CD1c-positive myeloid dendritic cell (primary cell): ENCODE measurements around the gene CABLES1.
"Not testable (repeated sequence)": the region's sequence is repeated elsewhere in the genome, so short reads cannot be mapped to it uniquely, and the experiment has no call there.

Source experiments
- DNase-seq: peaks from one replicate; pipeline ENCODE4 v3.0.0-alpha.2; 2016; ENCODE audit errors: extremely low spot score

Gene CABLES1

DNA sequence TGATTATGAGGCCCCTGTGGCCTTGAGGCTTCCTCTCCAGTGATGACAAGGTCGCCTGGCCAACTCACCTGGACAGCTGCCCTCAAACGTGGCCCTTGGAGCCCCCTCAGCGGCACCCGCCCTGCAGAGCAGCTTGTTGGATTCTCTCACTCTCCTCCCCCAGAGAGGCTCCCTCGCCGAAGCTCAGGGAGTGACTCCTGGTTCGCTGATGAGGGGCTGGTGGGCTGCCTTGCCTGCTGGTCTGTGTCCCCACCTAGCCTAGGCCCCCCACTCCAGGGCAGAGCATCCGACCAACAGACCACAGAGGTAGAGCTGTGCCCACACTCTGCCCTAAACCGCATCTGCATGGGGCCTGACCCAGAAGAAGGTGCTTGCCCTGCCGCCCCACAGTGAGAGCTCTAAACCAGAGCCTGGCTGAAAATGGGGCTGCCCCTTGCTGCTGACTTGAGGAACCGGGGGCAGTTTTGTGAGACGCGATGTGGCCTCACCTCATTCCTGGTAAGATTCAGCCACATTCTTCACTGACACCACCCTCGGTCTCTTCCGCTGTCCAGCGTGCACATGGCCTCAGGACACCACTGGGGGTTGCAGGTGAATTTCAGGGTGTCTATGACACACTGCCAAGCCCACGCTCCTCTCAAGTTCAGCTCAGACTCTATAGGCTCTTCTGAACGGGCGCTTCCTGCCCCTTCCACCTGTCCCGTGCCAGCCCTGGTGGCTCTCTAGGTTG, 131.6 kb downstream of the CABLES1 start:
- DNase-seq: no peak

DNA sequence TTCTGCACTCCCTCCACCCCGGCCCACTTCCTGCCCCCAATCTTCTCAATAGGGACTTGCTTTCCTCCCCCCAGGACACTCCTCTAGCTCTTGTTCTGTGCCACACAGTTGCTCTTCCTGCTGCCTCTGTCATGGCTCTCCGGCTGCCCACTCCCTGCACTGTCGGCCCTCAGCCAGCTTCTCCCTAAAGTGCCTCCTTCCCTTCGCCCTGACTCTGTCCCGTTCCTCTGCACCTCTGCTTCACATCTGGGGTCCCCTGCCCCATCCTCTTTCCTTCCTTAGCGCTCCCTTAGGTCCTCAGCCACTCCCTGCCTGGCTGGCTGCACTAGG, 132.1 kb downstream of the CABLES1 start:
- DNase-seq: no peak

DNA sequence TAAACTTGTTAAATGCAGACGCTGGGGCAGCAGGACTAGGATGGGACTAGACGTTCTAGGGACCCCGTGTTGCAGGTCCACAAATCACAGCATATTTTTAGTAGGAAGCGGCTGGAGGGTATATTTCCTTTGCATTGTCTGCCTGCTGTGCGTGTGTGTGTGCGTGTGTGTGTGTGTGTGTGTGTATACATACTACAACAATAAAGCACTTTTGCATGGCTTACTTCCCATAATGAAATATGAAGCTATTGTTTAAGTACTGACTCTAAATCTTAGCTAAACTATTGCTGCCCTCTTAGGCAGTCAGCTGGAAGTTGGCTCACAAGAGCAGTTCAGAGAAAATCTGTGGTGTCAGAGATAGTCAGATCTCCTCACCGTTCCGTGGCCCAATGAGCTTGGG, 133.4 kb downstream of the CABLES1 start:
- no peak for DNase-seq

DNA sequence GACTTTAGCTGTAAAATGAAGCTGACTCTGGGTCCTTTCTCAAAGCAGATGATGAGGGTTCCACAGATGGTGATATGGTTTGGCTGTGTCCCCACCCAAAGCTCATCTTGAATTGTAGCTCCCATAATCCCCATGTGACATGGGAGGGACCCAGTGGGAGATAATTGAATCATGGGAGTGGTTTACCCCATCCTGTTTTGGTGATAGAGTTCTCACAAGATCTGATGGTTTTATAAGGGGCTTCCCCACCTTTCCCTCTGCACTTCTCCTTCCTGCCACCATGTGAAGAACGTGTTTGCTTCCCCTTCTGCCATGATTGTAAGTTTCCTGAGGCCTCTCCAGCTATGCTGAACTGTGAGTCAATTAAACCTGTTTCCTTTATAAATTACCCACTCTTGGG, 133.8 kb downstream of the CABLES1 start:
- DNase-seq: not testable (repeated sequence)

DNA sequence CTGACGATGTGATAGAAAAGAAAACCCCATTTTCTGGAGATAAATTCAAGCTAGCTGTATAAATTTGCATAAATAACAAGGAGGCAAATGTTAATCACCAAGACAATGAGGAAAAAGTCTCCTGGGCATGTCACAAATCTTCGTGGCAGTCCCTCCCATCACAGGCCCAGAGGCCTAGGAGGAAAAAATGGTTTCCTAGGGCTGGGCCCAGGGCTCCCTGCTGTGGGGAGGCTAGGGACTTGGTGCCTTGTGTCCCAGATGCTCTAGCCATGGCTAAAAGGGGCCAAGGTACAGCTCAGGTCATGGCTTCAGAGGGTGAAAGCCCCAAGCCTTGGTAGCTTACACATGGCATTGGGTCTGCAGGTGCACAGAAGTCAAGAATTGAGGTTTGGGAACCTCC, 134.6 kb downstream of the CABLES1 start:
- no peak for DNase-seq

DNA sequence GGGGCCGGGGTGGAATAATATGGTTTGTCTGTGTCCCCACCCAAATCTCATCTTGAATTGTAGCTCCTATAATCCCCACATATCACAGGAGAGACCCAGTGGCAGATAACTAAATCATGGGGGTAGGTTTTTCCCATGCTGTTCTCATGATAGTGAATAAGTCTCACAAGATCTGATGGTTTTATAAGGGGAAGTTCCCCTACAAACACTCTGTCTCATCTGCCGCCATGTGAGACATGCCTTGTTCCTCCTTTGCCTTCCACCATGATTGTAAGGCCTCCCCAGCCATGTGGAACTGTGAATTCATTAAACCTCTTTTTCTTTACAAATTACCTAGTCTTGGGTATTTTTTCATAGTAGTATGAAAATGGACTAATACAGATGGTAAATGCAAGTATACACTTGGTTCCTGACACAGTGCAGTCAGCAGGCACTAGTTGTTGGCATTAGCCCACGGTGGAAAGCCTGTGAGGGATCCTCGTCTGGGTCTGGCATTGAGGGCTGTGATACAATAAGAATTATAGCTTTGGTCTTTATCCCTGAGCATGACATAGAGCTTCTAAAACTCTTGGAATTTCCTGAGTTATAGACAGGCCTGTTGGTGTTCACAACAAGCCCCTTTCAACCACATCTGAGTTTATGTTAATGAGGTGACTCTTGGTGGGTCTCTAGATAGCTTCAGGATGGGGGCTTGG, 135.8 kb downstream of the CABLES1 start:
- peak; percentile 46 for DNase-seq

DNA sequence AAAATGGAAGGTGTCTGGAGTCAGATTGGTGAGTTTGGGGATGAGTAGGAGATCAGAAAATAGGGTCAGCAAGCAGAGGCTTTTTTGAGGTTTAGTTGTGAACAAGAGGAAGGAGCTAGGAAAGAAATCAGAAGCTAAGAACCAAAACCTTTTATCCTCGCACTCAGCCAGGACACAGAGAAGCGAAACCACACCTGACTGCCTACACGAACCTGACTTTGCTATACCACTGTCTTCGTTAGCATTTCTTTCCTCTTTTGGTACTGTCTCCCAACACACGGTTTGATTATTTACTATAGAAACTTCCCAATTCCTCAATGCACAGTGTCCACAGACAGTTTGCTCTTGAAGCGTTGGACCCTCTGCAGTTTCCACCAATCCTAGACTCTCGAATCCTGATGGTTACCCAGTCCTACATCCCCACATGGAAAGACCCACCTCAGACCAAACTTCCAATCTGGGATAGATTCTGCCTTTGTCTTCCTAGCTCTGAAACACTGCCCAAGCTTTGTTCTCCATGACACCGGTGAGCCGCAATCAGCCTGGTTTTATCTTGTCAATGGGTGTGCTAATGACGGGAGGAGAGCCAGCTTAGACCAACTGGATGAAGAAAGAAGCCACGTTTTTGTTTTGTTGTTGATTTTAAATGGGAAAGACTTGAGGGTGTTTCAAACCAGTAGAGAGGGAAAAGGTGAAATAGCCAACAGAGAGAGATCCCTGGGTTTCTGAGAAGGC, 137.4 kb downstream of the CABLES1 start:
- no peak for DNase-seq

DNA sequence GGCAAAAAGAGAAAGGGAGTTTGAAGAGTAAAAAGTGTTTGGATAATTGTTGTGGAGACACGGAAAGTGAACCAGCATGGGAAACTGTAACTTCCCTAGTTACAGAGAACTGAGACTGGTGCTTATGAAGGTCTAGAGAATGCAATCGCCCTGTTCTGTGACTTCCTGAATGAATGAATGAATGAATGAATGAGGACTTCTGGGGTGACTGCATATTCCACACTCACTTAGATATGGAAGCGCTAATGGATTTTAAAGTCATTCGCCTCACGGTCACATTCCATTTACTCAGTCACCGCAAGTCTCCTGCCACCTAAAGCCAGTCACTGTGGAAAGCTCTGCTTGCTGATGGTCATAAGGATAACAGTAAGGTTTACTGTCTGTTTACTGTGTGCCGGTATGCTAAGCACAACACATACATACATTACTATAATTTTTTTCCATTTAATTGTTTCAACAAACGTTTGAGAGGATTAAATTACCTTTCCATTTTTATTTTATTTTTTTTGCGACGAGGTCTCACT, 138.2 kb downstream of the CABLES1 start:
- DNase-seq: no peak

DNA sequence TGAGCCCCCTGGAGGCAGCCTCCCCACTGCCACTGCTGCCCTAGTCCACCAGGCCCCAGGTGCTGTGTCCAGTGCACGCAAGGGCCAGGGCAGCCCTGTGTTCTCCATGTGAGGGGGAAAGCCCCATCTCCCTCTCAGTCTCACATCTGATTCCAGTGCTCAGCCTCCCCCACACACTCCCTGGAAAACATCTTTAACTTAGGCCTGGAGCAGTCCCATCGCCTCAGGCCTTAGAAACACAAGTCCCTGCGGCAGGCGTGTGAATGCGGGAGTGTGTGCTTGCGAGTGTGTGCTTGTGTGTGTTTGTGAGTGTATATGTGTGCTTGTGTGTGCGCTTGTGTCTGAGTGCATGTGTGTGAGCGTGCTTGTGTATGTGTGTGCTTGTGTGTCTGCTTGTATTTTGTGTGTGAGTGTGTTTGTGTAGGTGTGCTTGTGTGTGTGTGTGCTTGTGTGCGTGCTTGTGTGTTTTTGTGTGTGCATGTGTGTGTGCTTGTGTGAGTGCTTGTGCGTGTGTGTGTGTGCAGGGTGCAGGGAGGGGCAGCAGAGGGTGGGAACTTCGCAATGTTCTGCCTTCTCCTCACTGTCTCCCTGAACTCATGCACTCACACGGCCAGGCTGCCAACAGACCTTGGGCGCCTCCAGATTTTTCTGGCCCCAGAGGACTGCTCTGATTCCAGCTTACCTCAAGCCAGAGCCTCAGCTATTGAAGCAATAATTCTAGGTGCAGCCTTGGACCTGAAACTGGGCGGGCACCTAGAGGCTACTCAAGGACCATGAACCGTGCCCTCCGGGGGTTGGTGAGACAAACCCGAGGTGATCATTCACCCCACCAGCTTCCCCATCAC, 139.6 kb downstream of the CABLES1 start:
- DNase-seq: no peak

DNA sequence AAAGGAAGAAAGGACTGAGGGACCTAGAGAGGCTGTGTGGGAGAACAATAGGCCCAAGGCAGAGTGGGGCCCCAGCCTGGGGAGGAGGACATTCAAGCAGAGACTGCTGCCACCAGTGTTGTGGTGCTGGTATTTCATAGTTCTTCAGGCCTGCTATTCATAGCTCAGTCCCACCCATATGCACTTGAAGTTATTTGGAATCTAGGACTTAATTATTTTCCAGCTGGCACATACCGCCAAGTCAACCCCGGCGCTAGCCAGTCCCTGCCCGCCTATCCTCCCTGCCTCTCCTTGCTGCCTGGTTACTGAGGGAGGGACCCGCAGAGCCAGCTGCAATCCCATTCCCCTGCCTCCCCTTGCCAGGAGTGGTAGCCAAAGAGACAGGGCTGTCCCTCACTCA, 141.2 kb downstream of the CABLES1 start:
- DNase-seq: no peak

DNA sequence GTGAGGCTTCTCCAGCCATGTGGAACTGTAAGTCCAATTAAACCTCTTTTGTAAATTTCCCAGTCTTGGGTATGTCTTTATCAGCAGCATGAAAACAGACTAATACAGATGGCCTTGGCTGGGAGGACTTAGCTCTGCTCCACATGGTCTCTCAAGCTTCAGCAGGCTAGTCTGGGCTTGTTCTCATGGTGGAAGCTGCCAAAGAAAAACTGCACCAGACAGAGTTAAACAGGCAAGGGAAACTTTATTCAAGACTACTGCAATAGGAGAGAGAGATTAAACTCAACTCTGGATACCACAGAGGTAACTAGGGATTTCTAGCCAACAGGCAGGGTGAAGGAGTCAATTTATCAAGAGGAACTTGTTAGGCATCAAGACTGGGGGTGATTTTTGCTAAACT, 142.1 kb downstream of the CABLES1 start:
- DNase-seq: no peak

DNA sequence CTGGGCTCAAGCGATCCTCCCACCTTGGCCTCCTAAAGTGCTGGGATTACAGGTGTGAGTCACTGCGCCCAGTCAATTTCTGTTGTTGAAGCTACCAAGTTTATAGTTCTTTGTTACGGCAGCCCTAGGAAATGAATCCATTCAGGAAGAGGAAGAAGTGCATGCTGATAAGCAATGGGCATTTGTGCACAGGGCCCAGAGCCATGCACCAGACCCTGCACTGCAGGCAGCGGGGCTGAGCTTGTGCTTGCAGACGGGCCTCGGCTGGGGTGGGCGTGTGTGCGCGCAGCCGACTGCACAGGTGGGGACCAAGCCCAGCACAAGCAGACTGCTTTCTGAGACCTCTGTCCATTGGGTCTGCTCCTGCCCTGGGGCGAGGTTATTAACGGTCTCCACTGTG, 144.6 kb downstream of the CABLES1 start:
- DNase-seq: no peak

DNA sequence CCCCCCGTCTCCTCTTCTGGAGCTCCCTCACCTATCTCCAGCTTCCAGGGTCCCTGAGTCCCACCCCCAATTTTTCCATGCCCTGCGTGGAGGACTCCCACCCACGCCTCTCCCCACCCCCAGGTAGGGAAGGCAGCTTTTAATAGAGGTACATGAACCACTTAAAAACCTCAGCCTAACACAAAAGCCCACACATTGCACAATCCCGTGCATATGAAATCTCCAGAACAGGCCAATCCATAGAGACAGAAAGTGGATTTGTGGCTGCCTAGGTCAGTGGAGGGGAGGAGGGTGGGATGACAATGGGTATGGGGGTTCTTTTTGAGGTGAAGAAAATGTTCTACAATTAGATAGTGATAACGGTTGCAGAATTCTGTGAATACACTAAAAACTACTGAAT, 145.6 kb downstream of the CABLES1 start:
- DNase-seq: no peak

DNA sequence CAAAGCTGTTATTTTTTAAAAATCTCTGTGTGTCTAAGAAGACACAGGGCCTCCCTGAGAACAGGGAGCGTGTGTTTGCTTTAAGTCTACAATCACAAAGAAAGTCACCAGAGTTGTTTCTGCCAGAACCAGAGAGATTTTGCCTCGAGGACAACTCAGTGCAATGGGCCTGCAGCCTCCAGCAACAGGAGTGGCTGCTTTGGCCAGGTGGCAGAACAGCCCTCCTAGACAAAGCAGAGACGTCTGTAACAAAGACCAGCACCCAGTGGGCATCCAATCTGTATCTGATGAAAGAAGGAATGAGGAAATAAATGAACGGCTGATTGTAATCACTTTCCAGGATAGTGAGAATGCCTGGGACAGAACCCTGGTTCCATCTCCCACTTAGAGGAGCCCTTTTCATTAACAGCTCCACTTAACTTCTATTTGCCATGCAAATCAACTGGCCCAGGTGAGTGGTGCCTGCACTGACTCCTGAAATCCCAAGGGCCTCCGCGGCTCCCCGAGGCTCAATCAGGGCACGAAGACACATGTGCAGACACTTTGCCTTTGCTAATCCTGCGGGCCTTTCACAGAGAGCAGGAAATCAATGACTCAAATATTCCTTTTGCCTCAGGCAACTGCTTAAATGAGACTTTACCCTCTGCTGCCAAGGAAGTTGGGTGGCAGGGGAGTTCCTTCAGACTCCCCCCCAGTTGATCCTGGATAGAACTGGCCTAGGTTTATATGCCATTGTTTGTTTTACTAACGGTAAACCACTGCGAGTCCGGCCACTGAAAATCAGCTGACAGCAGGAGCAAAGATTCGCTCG, 146.5 kb downstream of the CABLES1 start:
- DNase-seq: no peak

DNA sequence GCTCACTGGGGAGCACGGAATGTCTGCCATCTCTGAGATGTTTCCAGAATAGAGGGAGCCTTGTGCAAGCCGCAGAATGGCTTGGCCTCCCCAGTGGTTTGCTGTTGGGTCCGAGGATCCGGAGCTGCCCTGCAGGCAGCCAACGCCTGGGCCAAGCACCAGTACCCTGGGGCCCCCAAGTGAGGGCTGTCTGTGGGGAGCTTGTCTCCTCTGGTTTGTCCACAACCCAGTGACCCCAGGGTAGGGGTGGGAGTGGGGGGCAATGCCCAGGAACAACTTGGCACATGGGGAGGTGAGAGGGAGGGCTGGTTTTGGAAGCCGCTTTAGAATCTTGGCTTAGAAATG, 147.1 kb downstream of the CABLES1 start:
- no peak for DNase-seq

DNA sequence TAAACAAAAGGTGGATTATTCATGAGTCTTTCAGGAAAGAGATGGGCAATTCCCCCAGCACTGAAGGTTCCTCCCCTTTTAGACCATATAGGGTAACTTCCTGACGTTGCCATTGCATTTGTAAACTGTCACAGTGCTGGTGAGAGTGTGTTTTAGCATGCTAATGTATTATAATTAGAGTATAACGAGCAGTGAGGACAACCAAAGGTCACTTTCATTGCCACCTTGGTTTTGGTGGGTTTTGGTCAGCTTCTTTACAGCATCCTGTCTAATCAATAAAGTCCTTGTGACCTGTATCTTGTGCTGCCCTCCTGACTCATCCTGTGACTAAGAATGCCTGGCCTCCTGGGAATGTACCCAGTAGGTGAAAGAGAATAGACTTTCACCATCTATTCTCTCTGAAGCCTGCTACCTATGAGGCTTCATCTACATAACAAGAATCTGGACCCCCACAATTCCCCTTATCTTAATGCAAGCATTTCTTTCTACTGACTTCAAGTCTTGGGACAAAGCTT, 148.7 kb downstream of the CABLES1 start:
- no peak for DNase-seq

DNA sequence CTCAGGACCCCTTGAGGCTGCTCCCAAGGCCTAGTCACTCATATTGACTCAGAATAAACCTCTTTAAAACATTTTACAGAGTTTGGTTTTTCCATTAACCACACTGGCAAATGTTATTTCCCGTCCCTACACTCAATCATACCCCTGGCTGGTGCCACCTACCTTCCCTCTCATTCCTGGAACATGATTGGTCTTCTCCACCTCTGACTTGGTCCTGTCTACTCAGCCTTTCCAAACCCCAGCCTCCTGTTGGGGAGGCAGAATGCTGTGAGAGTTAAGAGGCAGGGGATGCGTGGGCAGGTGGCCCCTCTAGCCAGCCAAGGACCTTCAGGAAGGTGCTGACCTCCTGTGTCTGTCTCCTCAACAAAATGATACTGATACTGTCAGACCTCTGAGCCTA, 149.3 kb downstream of the CABLES1 start:
- no peak for DNase-seq

DNA sequence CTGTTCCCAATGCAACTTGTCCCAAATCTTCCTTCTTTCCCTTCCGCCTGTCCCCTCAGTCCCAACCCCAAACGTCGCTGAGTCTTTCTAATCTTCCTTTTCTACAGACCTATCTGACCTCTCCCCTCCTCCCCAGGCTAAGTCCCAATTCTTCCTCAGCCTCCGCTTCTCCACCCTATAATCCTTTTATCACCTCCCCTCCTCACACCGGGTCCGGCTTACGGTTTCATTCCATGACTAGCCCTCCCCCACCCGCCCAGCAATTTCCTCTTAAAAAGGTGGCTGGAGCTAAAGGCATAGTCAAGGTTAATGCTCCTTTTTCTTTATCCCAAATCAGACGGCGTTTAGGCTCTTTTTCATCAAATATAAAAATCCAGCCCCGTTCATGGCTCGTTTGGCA, 150.3 kb downstream of the CABLES1 start:
- not testable (repeated sequence) for DNase-seq

DNA sequence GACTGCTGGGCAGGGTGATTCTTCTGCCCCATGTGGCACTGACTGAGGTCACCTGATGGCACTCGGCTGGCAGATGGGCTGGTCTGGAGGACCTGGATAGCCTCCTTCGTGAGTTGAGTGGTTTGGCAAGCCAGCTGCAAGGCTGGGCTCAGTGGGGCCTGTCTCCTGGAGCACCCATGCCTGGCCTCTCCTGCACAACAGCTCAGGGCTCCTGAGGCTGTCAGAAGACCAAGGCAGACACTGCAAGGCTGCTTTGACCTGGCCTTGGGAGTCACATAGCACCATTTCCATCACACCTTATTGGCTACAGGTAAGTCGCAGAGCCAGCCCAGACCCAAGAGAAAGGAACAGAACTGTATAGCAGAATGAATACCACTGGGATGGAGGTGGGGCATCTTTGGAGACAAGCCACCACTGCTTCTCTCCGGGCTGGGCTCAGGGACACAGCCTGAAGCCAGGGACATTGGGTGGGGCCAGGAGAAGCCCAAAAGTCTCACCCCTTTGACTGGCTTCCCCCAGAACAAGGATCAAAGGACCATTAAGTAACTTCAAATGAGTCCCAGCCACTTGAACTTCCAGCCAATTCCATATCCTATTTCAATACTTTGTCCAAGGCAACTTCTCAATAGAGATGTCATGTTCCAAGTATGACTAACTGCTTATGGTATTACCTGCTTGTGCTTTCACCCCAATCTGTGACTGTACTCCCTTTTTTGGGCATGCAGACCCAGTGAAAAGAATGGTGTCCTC, 156.3 kb downstream of the CABLES1 start:
- DNase-seq: no peak

DNA sequence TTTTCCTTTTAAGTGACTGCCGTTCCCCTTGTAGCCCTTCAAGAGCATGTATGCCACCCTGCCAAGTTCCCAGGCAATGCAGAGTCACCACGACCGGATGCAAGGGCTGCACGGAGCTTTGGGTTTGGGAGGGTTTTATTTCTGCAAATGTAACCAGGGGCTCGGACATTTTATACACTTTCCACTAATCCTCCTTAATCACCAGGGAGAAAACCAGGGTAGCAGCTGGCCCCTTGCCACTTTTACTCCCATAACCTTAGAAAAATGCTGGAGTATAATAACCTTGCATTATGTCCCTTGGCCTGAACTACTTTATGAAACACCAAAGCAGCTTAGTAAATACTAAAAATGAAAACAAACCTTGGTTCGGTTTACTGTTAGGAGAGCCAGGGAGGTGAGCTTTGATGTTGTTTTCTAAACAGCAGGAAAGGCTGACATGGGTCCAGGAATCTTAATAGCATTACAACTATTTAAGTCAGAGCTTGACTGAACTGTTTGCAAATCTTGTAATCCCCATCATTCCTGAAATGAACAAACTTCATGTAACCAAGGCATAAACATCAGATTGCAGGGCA, 165.0 kb downstream of the CABLES1 start:
- no peak for DNase-seq
